H1 (cell line): ENCODE measurements around the gene WNT2. TPM values are rescaled to one million over a fixed set of nuclear protein-coding genes. Genes with fewer than 3 reads are reported as not detected.

ENCODE experiments used
- CTCF ChIA-PET: fragments of 300-600 bp; sonication (Branson Sonifier 250); formaldehyde crosslinking; loops from one replicate; lab custom pipeline; 2021; ENCODE audit not compliant: partially characterized antibody; lab: Charles Lee
- POLR2A ChIA-PET: fragments of 300-600 bp; sonication (Branson Sonifier 250); formaldehyde crosslinking; loops from one replicate; lab custom pipeline; 2021; ENCODE audit warnings: inconsistent platforms; ENCODE audit not compliant: partially characterized antibody; lab: Charles Lee
- DNase-seq, 2 experiments: peaks; one replicate each; pipeline versions ENCODE4 v3.0.0 to v3.0.0-alpha.2; 2010 to 2022; ENCODE audit warnings: low spot score in 2 of 2, low read depth in 1 of 2, mixed read lengths in 1 of 2
- FAIRE-seq: peaks from 2 replicates; lab custom pipeline; 2011; peaks lifted over from hg19 to GRCh38; lab: Jason Lieb, UNC
- H2AFZ ChIP-seq: 2 replicates; pipeline ENCODE4 v1.8.1; 2012; ENCODE audit warnings: low read length, inconsistent platforms
- H2AK5ac ChIP-seq: 2 replicates; pipeline ENCODE4 v1.6.1; 2013; ENCODE audit warnings: low read depth, low read length
- H2BK120ac ChIP-seq: replicated peaks from 2 replicates; pipeline ENCODE3; 2013; ENCODE audit warnings: low read depth, low read length, inconsistent platforms
- H2BK12ac ChIP-seq: 2 replicates; pipeline ENCODE4 v1.6.1; 2013; ENCODE audit warnings: low read depth, low read length
- H2BK15ac ChIP-seq: 2 replicates; pipeline ENCODE4 v1.6.1; 2013; ENCODE audit warnings: low read length
- H2BK20ac ChIP-seq: 2 replicates; pipeline ENCODE4 v1.6.1; 2013; ENCODE audit warnings: low read length
- H2BK5ac ChIP-seq: 2 replicates; pipeline ENCODE4 v1.6.1; 2013; ENCODE audit warnings: low read depth, low read length
- H3K14ac ChIP-seq: 2 replicates; pipeline ENCODE4 v1.6.1; 2013; ENCODE audit warnings: inconsistent platforms; ENCODE audit not compliant: insufficient read length
- H3K18ac ChIP-seq: 2 replicates; pipeline ENCODE4 v1.6.1; 2013; ENCODE audit warnings: low read length; ENCODE audit errors: extremely low read depth
- H3K23ac ChIP-seq: 2 replicates; pipeline ENCODE4 v1.6.1; 2013; ENCODE audit warnings: inconsistent platforms; ENCODE audit not compliant: insufficient read length
- H3K23me2 ChIP-seq: 2 replicates; pipeline ENCODE4 v1.6.1; 2013; ENCODE audit warnings: low read depth, low read length
- H3K27ac ChIP-seq: 2 replicates; pipeline ENCODE4 v1.6.1; 2011; ENCODE audit warnings: low read depth, low read length, inconsistent platforms
- H3K27me3 ChIP-seq, 4 experiments: replicated peaks in 1 of 4; 1 replicate in 1 of 4; 2 replicates in 3 of 4; pipeline versions ENCODE4 v1.6.1 to v1.8.1; 2011 to 2013; ENCODE audit warnings: low read length in 3 of 4, mild to moderate bottlenecking in 3 of 4, inconsistent platforms in 2 of 4, mixed read lengths in 2 of 4, moderate library complexity in 1 of 4; ENCODE audit not compliant: control insufficient read depth in 3 of 4, insufficient read depth in 3 of 4; ENCODE audit errors: extremely low read depth in 1 of 4
- H3K36me3 ChIP-seq, 4 experiments: 2 replicates each; pipeline versions ENCODE4 v1.6.1 to v1.8.1; 2011 to 2013; ENCODE audit warnings: mild to moderate bottlenecking in 4 of 4, low read length in 3 of 4, moderate library complexity in 2 of 4, control low read depth in 1 of 4, inconsistent platforms in 1 of 4; ENCODE audit not compliant: insufficient read depth in 4 of 4, control insufficient read depth in 2 of 4
- H3K4ac ChIP-seq: replicated peaks from 2 replicates; pipeline ENCODE3; 2013; ENCODE audit warnings: low read length, low read depth, mixed read lengths, inconsistent platforms; ENCODE audit not compliant: insufficient read length
- H3K4me1 ChIP-seq, 4 experiments: replicated peaks in 1 of 4; 1 replicate in 1 of 4; 2 replicates in 3 of 4; pipeline versions ENCODE4 v1.6.1 to v1.8.1; 2011 to 2013; ENCODE audit warnings: low read length in 3 of 4, inconsistent platforms in 2 of 4, mixed read lengths in 1 of 4; ENCODE audit not compliant: insufficient read depth in 4 of 4, control insufficient read depth in 3 of 4
- H3K4me2 ChIP-seq, 2 experiments: 2 replicates each; pipeline versions ENCODE4 v1.6.1 to v1.8.1; 2011 to 2013; ENCODE audit warnings: low read depth in 2 of 2, low read length in 2 of 2, control low read depth in 1 of 2, inconsistent platforms in 1 of 2, mild to moderate bottlenecking in 1 of 2; ENCODE audit not compliant: insufficient read depth in 1 of 2
- H3K4me3 ChIP-seq, 4 experiments: fragments of 200-600, 300-600 bp in 1 of 4; sonication (generic), shearing (Covaris generic), sonication (Bioruptor Twin) in 1 of 4; 2 replicates each; pipeline versions ENCODE4 v1.5.1 to v1.8.1; 2011 to 2016; ENCODE audit warnings: low read length in 4 of 4, low read depth in 3 of 4, control low read depth in 2 of 4, inconsistent platforms in 2 of 4, mild to moderate bottlenecking in 2 of 4, mixed read lengths in 1 of 4, moderate library complexity in 1 of 4; ENCODE audit not compliant: insufficient read depth in 2 of 4; ENCODE audit errors: extremely low read depth in 1 of 4
- H3K56ac ChIP-seq: replicated peaks from 2 replicates; pipeline ENCODE3; 2013; ENCODE audit warnings: low read depth, mild to moderate bottlenecking, mixed read lengths, low read length, inconsistent platforms; ENCODE audit not compliant: insufficient read length
- H3K79me1 ChIP-seq: 2 replicates; pipeline ENCODE4 v1.6.1; 2013; ENCODE audit warnings: low read depth, low read length, control low read depth
- H3K79me2 ChIP-seq, 2 experiments: 2 replicates each; pipeline versions ENCODE4 v1.6.1 to v1.8.1; 2012 to 2013; ENCODE audit warnings: low read length in 2 of 2, mild to moderate bottlenecking in 2 of 2, inconsistent platforms in 1 of 2; ENCODE audit not compliant: insufficient read depth in 2 of 2, control insufficient read depth in 1 of 2
- H3K9ac ChIP-seq, 4 experiments: replicated peaks in 1 of 4; 1 replicate in 1 of 4; 2 replicates in 3 of 4; pipeline versions ENCODE4 v1.6.1 to v1.8.1; 2011 to 2013; ENCODE audit warnings: low read depth in 3 of 4, low read length in 3 of 4, control low read depth in 2 of 4, mild to moderate bottlenecking in 2 of 4, moderate library complexity in 2 of 4, inconsistent platforms in 1 of 4; ENCODE audit errors: extremely low read depth in 1 of 4
- H3K9me3 ChIP-seq, 2 experiments: 2 replicates each; pipeline versions ENCODE4 v1.6.1 to v1.8.1; 2012 to 2013; ENCODE audit warnings: mild to moderate bottlenecking in 2 of 2, moderate library complexity in 2 of 2, control low read depth in 1 of 2, inconsistent platforms in 1 of 2, low read depth in 1 of 2, low read length in 1 of 2, mixed read lengths in 1 of 2; ENCODE audit not compliant: insufficient read depth in 2 of 2
- H4K20me1 ChIP-seq, 2 experiments: replicated peaks in 1 of 2; 2 replicates each; pipeline versions ENCODE3 to v1.8.1; 2011 to 2013; ENCODE audit warnings: inconsistent platforms in 2 of 2, low read length in 2 of 2, mild to moderate bottlenecking in 1 of 2; ENCODE audit not compliant: insufficient read depth in 2 of 2, control insufficient read depth in 1 of 2
- H4K5ac ChIP-seq: 2 replicates; pipeline ENCODE4 v1.6.1; 2013; ENCODE audit warnings: low read length, low read depth, mixed read lengths, inconsistent platforms; ENCODE audit not compliant: insufficient read length
- H4K8ac ChIP-seq: 2 replicates; pipeline ENCODE4 v1.8.0; 2013; ENCODE audit warnings: mild to moderate bottlenecking, moderate library complexity, low read length, inconsistent platforms; ENCODE audit not compliant: insufficient read depth; ENCODE audit errors: extremely low read depth
- H4K91ac ChIP-seq: replicated peaks from 2 replicates; pipeline ENCODE3; 2013; ENCODE audit warnings: low read length, mixed read lengths, inconsistent platforms; ENCODE audit not compliant: insufficient read length
- CHD1 ChIP-seq: IDR thresholded peaks from 2 replicates; pipeline ENCODE4 v1.6.1; 2012; ENCODE audit warnings: low read depth, low read length, improper control_type of control experiment
- POLR2AphosphoS5 ChIP-seq: IDR thresholded peaks from 2 replicates; pipeline ENCODE4 v1.6.1; 2011; ENCODE audit warnings: low read depth, low read length
- RBBP5 ChIP-seq: IDR thresholded peaks from 2 replicates; pipeline ENCODE4 v1.7.1; 2012; ENCODE audit warnings: low read depth, mild to moderate bottlenecking, inconsistent platforms, low read length, moderate library complexity, borderline replicate concordance
- WGBS, 2 experiments: shearing (Covaris generic) in 1 of 2; methylation state at CpG; one replicate each; pipeline versions ENCODE4 v1.1.6 to v1.1.7; 2013 to 2015; ENCODE audit warnings: low lambda C conversion rate in 2 of 2, mixed read lengths in 2 of 2, inconsistent platforms in 1 of 2, low coverage in 1 of 2, missing lambda C conversion rate in 1 of 2; ENCODE audit not compliant: insufficient replicate concordance in 2 of 2, insufficient coverage in 1 of 2, insufficient read length in 1 of 2; ENCODE audit errors: extremely low coverage in 1 of 2, missing lambda C conversion rate in 1 of 2; 5-methylcytosine and 5-hydroxymethylcytosine counted together
- polyA plus RNA-seq, 7 experiments: library from polyadenylated mRNA; depleted of rRNA in 3 of 7; stranded (reverse) in 5 of 7; unstranded in 2 of 7; fragments of >200 nt in 5 of 7; fragments of 200-250 nt in 2 of 7; gene quantifications; 1 replicate in 5 of 7; 2 replicates in 1 of 7; 4 replicates in 1 of 7; pipeline versions ENCODE4 v1.2.1 to v1.2.3, GENCODE V29; 2011 to 2013; ENCODE audit warnings: missing spikeins in 2 of 7, mixed read lengths in 2 of 7
- total RNA-seq: library from RNA; stranded (reverse); fragmentation: NEBNext Ultra II Directional; extraction: Animal tissue kit (Norgen Biotek cat#: 25700); gene quantifications from 2 replicates; pipeline ENCODE4 v1.2.1, GENCODE V29; 2021

Gene WNT2
- total and polyA plus RNA-seq, 2 of the 8 experiments (the other 6 are each of a cell fraction or from before 2014, with no cell fraction given), result not detected

DNA sequence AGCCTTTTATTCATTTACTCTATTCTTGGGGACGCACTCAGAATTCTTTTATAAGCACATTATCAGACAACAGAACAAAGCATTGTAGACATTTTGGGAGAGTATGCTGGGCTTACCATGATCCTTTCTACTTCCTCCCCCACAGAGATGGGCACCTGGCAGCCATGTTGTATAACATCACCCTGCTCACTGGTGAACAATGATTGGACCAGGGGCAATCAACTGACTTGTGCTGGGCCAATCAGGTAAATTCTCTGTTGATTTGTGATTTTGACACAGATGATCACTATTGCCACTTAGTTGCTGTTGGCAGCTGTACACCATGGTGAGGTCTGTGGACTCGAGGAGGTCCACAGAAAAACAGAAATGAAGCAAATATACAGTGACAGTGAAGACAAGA is 43.7 kb downstream of the WNT2 start:
- no peak overlapping the region for H4K91ac ChIP-seq
- FAIRE-seq (no peak), DNase-seq (no peak)
- H3K9me3 ChIP-seq, result no peaks in the 10 kb centered on the region
- H2AFZ ChIP-seq, result no peak overlapping the region
- no peak overlapping the region for H4K8ac ChIP-seq
- H2BK120ac ChIP-seq, result no peak overlapping the region
- no peak overlapping the region for H2BK15ac ChIP-seq
- no peak overlapping the region for H2BK20ac ChIP-seq
- no peaks in the 10 kb centered on the region for H3K79me1 ChIP-seq
- H3K56ac ChIP-seq, result no peak overlapping the region
- H3K23ac ChIP-seq, result no peak overlapping the region
- H3K4me1 ChIP-seq, result no peaks in the 10 kb centered on the region
- H3K18ac ChIP-seq, result no peak overlapping the region
- H3K9ac ChIP-seq, result no peak overlapping the region
- no peak overlapping the region for H2BK12ac ChIP-seq
- POLR2A ChIA-PET, result no interaction called here
- no peak overlapping the region for H3K27ac ChIP-seq
- H3K36me3 ChIP-seq, result no peaks in the 10 kb centered on the region
- no peak overlapping the region for H4K5ac ChIP-seq
- no peak overlapping the region for H3K4me3 ChIP-seq
- TF ChIP-seq POLR2AphosphoS5 (no peak), CHD1 (no peak), RBBP5 (no peak)
- no peaks in the 10 kb centered on the region for H4K20me1 ChIP-seq
- WGBS, 2 experiments, result 88% methylated on average over 2 of the region's 2 CpGs; no CpG with 5 or more reads in 1 of the 2 experiments
- no peaks in the 10 kb centered on the region; a peak in 1 of 7 replicates for H3K27me3 ChIP-seq
- no peak overlapping the region for H3K4ac ChIP-seq
- CTCF ChIA-PET, result no interaction called here
- no peak overlapping the region for H2BK5ac ChIP-seq
- H3K79me2 ChIP-seq, result no peaks in the 10 kb centered on the region
- H3K14ac ChIP-seq, result no peak overlapping the region
- no peaks in the 10 kb centered on the region for H3K23me2 ChIP-seq
- H3K4me2 ChIP-seq, result no peak overlapping the region
- H2AK5ac ChIP-seq, result no peak overlapping the region
